HG03342 (cell line): ENCODE data around the gene AMMECR1.

Experiments used
- ATAC-seq: cut with Tn5 transposase; IDR thresholded peaks from one replicate; pipeline ENCODE4 v1.9.1; 2021; ENCODE audit warnings: mild to moderate bottlenecking, moderate library complexity; ENCODE audit not compliant: unreplicated experiment

AMMECR1 gene

DNA sequence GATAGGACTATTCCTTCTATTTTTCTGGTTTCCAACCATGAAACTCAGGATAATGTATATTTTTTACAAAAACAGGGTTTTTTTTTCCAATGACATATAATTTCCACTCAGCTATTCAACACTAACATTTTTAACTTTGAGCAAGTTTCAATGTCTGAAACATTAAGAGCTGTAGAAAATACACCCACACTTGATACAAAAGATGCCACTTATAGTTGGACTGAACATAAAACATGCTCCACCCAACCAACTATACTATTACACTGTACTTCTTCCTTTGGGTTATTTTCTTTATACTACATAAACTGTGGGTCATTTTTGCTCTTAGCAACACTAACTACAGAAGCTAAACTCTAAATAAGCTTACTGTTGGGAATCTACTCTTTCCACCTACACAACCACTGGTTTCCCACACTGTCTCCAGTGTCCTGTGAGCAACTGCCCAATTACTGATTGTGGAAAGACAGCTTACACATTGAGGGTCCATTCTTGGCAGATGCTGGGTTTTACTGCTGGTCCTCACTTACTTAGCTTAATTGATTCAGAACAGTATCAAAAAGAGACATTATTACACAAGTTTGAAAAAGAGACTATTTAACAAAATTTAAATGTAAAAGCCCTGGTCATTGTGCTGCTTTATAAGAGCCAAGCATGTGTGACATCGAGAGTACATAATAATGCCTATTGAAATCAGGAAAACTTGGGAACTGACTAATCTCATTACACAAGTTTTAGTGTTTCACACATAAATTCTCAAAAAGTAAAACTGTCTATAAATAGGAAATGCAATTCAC is 6.3 kb downstream of the AMMECR1 start:
- ATAC-seq: no peak

- peak; percentile 84 for ATAC-seq
Observed at GRCh38 chrX:110310896-110311295, 7.0 kb downstream of the AMMECR1 start.

GRCh38 chrX:110310000-110310790 is 7.7 kb downstream of the AMMECR1 start:
- ATAC-seq: no peak

DNA sequence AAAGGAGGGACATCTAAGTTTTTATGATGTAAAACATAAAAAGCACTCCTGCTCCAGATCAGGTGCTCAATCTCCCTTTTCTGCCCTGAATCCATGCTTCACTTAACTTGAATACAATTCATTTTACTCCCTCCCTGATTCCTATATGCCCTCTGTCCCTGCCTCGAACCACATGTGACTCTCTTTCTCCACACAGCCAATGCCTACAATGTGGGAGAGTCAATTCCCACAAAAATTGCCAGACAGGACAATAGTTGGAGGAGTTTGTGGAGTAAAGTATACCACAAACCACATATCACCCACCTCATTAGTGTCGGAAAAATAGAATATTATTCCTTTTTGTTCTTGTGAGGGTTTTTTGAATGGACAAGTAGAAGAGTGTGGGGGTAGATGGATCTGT is 9.7 kb downstream of the AMMECR1 start:
- ATAC-seq: no peak

DNA sequence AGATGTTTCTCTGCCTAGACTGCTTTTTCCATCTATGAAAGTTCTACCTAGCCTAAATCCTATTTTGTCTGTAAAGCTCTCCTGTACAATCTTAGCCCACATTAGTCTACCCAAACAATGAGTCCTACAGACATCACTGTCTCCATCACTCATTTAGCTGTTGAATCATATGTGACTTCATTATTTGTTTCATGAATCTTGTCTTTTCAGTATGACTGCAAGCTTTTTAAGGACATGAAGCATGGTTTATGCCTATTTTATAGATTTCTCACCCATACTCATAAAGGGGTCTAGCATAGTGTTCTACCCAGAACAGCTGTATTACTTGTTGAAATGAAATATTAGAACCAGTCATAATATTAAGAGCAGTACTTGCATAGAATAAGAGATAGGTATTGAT is 13.0 kb downstream of the AMMECR1 start:
- ATAC-seq: no peak

GRCh38 chrX:110304371-110304770 is 13.5 kb downstream of the AMMECR1 start:
- no peak for ATAC-seq

DNA sequence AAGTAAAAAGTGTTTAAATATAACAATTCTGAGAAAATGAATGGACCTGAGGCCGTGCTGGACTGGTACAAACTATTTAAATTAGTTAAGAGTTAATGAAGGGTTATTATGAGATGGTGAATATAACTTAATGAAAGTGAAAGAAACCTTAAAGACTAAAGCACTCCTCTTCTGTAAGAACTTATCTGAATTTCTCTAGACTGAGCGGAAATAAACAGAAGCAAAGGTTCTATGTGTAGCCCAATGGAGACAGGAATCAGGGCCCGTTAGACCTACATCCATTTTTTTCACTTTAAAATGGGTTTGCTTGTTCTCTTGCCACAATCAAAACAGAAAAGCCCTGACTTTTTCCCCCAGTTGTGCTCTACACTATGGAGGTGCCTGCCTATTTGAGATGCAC is 14.9 kb downstream of the AMMECR1 start:
- no peak for ATAC-seq

- no peak for ATAC-seq
Observed at GRCh38 chrX:110301194-110301593, 16.7 kb downstream of the AMMECR1 start.

GRCh38 chrX:110294087-110294486 is 23.8 kb downstream of the AMMECR1 start:
- no peak for ATAC-seq

DNA sequence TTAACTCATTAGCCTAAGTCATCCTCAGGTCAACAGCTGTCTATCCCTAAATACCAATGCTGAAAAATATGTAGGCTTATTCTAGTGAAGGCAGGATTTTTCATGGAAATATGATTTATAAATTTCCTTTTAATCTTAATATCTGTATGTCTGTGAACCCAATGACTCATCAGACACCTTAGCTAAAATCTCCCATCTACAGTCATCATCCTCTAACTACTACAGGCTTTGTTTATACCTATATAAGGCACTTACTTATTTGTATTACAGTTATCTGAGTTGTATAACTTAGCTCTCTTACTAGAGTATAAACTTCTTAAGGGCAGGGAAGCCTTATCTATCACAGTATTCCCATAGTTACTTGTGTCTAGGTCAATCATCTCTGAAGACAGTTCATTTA is 24.2 kb downstream of the AMMECR1 start:
- no peak for ATAC-seq

- no peak for ATAC-seq
Observed at GRCh38 chrX:110287605-110288004, 30.3 kb downstream of the AMMECR1 start.

DNA sequence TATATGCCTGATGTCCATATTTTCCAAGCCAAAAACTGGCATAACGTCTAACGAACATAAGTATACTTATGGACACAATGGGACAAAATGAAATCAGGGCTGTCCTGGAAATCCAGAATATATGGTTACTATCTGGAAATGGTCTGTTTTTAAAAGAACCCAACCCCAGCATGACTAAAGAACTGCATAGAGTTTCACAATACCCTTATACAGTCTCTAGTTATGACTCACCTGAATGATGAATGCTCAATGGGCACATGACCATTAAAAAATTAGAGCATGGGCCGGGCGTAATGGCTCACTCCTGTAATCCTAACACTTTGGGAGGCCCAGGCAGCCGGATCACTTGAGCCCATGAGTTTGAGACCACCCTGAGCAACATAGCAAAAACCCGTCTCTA is 31.8 kb downstream of the AMMECR1 start:
- no peak for ATAC-seq

- ATAC-seq: no peak
Observed at GRCh38 chrX:110284159-110284558, 33.7 kb downstream of the AMMECR1 start.

GRCh38 chrX:110282922-110283321 is 35.0 kb downstream of the AMMECR1 start:
- no peak for ATAC-seq

DNA sequence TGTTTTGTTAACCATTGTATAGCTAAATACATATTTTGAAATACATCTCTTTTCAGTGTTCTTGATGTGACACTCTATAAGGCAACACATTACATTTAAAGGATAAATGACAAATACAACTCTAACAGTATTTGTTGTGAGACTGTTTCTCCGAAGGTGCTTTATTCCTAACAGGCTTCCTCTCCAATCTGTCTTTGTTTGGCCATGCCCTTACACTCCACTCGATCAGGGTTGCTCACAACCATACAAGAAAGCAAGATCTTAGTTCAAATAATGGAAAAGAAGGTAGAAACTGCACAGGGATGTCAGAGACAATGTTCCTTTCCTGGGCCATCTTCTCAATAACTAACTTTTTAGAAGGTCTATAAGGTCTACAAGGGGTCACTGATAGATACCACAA is 36.5 kb downstream of the AMMECR1 start:
- no peak for ATAC-seq

DNA sequence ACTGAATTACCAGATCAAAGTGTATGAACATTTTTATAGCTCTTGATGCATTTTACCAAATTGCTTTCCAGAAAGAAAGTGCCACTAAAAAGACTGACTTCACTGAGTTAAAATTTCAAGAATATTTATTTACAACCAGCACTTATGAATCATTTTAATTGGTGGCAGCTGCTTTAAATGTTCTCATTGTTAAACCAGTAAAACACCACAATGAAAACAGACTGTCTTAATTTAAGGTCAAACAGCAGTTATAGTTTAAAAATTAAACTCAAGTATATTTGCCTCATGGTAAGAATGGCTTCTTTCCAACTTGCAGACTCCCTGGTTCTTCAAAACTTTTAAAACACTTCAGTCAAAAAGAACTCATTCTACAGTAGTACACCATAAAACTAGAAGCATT is 36.9 kb downstream of the AMMECR1 start:
- ATAC-seq: no peak

- ATAC-seq: no peak
Observed at GRCh38 chrX:110277609-110278008, 40.3 kb downstream of the AMMECR1 start.

GRCh38 chrX:110276778-110277177 is 41.1 kb downstream of the AMMECR1 start:
- ATAC-seq: peak; percentile 91

DNA sequence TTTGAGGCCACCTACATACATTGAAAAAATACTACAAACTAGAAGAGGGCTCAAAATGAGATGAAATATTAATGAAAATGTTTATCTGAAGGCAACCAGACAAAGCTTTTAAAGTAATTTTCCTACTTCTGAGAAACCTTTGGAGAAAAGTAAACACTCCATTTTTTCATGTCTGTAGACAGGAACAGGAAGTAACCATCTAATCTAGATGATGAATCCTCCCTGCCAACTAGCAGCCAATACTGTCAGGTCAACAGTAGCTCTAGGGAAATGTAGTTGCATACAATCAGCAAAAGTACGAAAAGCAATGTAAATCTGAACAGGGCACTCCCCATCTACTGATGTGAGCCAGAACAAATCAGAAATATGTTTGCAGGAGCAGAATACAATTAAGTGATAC is 49.0 kb downstream of the AMMECR1 start:
- no peak for ATAC-seq

- no peak for ATAC-seq
Observed at GRCh38 chrX:110268395-110268794, 49.5 kb downstream of the AMMECR1 start.

GRCh38 chrX:110267874-110268273 is 50.0 kb downstream of the AMMECR1 start:
- no peak for ATAC-seq

DNA sequence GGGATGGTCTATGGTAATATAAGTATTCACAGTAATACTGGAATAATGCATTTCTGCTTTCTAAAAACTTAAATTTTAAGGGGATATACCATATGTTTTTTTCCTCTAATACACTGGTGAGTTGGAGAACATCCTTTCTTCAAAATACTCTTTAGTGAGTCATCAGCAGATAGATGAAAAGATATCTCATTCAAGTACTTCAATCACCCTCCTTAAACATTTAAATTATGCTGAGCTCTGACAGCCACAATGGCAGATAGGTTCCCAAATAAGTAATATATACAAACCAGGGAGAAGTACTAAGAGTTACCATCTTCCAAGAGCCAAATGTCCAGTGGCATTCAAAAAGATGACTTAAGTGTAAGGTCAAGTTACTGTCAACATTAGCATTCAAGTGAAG is 52.2 kb downstream of the AMMECR1 start:
- ATAC-seq: no peak
